Karpas-422 (cell line): Measurements from ENCODE around the gene SI. TPM values are rescaled to one million over a fixed set of nuclear protein-coding genes. Genes with fewer than 3 reads are reported as not detected.
"Not testable (repeated sequence)": the region's sequence is repeated elsewhere in the genome, so short reads cannot be mapped to it uniquely, and the experiment has no call there.

ENCODE experiments used
- DNase-seq: peaks from one replicate; pipeline ENCODE4 v3.0.0-alpha.2; 2015
- H2AFZ ChIP-seq: fragments of 200-600 bp; sonication (generic); 2 replicates; pipeline ENCODE4 v1.6.1; 2014; ENCODE audit warnings: antibody characterized with exemption, low read length, mixed read lengths
- H3K27ac ChIP-seq: fragments of 200-600 bp; sonication (generic); 2 replicates; pipeline ENCODE4 v1.5.1; 2014; ENCODE audit warnings: mild to moderate bottlenecking, low read length, moderate library complexity
- H3K27me3 ChIP-seq: fragments of 200-600 bp; sonication (generic); 2 replicates; pipeline ENCODE4 v1.6.1; 2014; ENCODE audit warnings: low read length, mixed read lengths
- H3K36me3 ChIP-seq: fragments of 200-600 bp; sonication (generic); 2 replicates; pipeline ENCODE4 v1.6.1; 2014; ENCODE audit warnings: low read length, mixed read lengths; ENCODE audit not compliant: insufficient read depth
- H3K4me1 ChIP-seq: fragments of 200-600 bp; sonication (generic); 2 replicates; pipeline ENCODE4 v1.6.1; 2014; ENCODE audit warnings: mild to moderate bottlenecking, low read length, mixed read lengths
- H3K4me2 ChIP-seq: fragments of 200-600 bp; sonication (generic); 2 replicates; pipeline ENCODE4 v1.6.1; 2014; ENCODE audit warnings: low read length, low read depth, mild to moderate bottlenecking; ENCODE audit not compliant: poor library complexity, severe bottlenecking
- H3K4me3 ChIP-seq: fragments of 200-600 bp; sonication (generic); 2 replicates; pipeline ENCODE4 v1.5.1; 2014; ENCODE audit warnings: mild to moderate bottlenecking, antibody characterized with exemption, low read length, mixed read lengths
- H3K79me2 ChIP-seq: fragments of 200-600 bp; sonication (generic); 2 replicates; pipeline ENCODE4 v1.6.1; 2014; ENCODE audit warnings: mild to moderate bottlenecking, low read length, mixed read lengths
- H3K9ac ChIP-seq: fragments of 200-600 bp; sonication (generic); 2 replicates; pipeline ENCODE4 v1.6.0; 2014; ENCODE audit warnings: low read length
- H3K9me2 ChIP-seq: fragments of 200-600 bp; sonication (generic), shearing (Covaris generic); replicated peaks from 2 replicates; pipeline ENCODE4 v1.6.0; 2014; ENCODE audit warnings: mild to moderate bottlenecking, low read length, moderate library complexity; ENCODE audit not compliant: insufficient read depth
- H3K9me3 ChIP-seq: fragments of 300-700, 200-600 bp; sonication (generic); 2 replicates; pipeline ENCODE4 v1.6.1; 2014; ENCODE audit warnings: low read length, mixed read lengths
- H4K20me1 ChIP-seq: fragments of 200-600 bp; sonication (generic); 2 replicates; pipeline ENCODE4 v1.6.1; 2014; ENCODE audit warnings: mild to moderate bottlenecking, antibody characterized with exemption, low read length, low read depth; ENCODE audit not compliant: insufficient read depth
- total RNA-seq: library from RNA; depleted of rRNA; stranded (reverse); fragments of >200 nt; shearing (Covaris generic); gene quantifications from 2 replicates; pipeline ENCODE4 v1.2.3, GENCODE V29; 2014; ENCODE audit warnings: low replicate concordance

SI gene
- total RNA-seq, 1 experiment from 2014 or later: not detected

- H3K27ac ChIP-seq: no peak overlapping the region
- DNase-seq: no peak
- H3K4me2 ChIP-seq: no peak overlapping the region
- no peaks in the 10 kb centered on the region for H3K79me2 ChIP-seq
- H3K9me3 ChIP-seq: peaks cover 17% of the 10 kb centered on the region
- no peaks in the 10 kb centered on the region for H3K27me3 ChIP-seq
- no peak overlapping the region for H3K4me3 ChIP-seq
- H3K9me2 ChIP-seq: no peaks in the 10 kb centered on the region
- H4K20me1 ChIP-seq: no peaks in the 10 kb centered on the region
- no peaks in the 10 kb centered on the region for H3K36me3 ChIP-seq
- H3K9ac ChIP-seq: no peak overlapping the region
- no peaks in the 10 kb centered on the region for H3K4me1 ChIP-seq
- no peak overlapping the region for H2AFZ ChIP-seq
Measured at GRCh38 chr3:165040186-165040585, 38.1 kb downstream of the SI start.

GRCh38 chr3:165011557-165011956 is 66.7 kb downstream of the SI start:
- Histone ChIP-seq H3K27ac (no peak overlapping the region), H4K20me1 (no peaks in the 10 kb centered on the region), H3K4me1 (no peaks in the 10 kb centered on the region), H3K79me2 (no peaks in the 10 kb centered on the region), H3K9me2 (no peaks in the 10 kb centered on the region), H3K4me3 (no peak overlapping the region), H2AFZ (no peak overlapping the region), H3K9me3 (peaks cover 14% of the 10 kb centered on the region; the same call in 1 of the 2 replicates), H3K9ac (no peak overlapping the region), H3K36me3 (no peaks in the 10 kb centered on the region), H3K4me2 (no peak overlapping the region), H3K27me3 (no peaks in the 10 kb centered on the region)
- DNase-seq: no peak

- Histone ChIP-seq H3K79me2 (no peaks in the 10 kb centered on the region), H2AFZ (no peak overlapping the region), H4K20me1 (no peaks in the 10 kb centered on the region), H3K27me3 (no peaks in the 10 kb centered on the region), H3K27ac (no peak overlapping the region), H3K9me3 (peaks cover 36% of the 10 kb centered on the region), H3K9me2 (no peaks in the 10 kb centered on the region), H3K36me3 (no peaks in the 10 kb centered on the region), H3K4me1 (no peaks in the 10 kb centered on the region), H3K4me2 (no peak overlapping the region), H3K4me3 (no peak overlapping the region), H3K9ac (no peak overlapping the region)
- no peak for DNase-seq
Measured at GRCh38 chr3:164984947-164985346, 93.3 kb downstream of the SI start.

- DNase-seq: no peak
- H3K36me3 ChIP-seq: no peaks in the 10 kb centered on the region
- H3K9me3 ChIP-seq: peaks cover 15% of the 10 kb centered on the region
- H4K20me1 ChIP-seq: no peaks in the 10 kb centered on the region
- H3K4me3 ChIP-seq: no peak overlapping the region
- no peak overlapping the region for H3K4me2 ChIP-seq
- H3K27me3 ChIP-seq: no peaks in the 10 kb centered on the region
- no peak overlapping the region for H3K27ac ChIP-seq
- no peaks in the 10 kb centered on the region for H3K79me2 ChIP-seq
- no peaks in the 10 kb centered on the region for H3K9me2 ChIP-seq
- H2AFZ ChIP-seq: no peak overlapping the region
- no peak overlapping the region for H3K9ac ChIP-seq
- H3K4me1 ChIP-seq: no peaks in the 10 kb centered on the region
Measured at GRCh38 chr3:164962610-164963009, 115.7 kb downstream of the SI start.

- Histone ChIP-seq H3K4me3 (no peak overlapping the region), H3K9me3 (peaks cover 6% of the 10 kb centered on the region), H3K9me2 (no peaks in the 10 kb centered on the region), H4K20me1 (no peaks in the 10 kb centered on the region), H3K27ac (no peak overlapping the region), H3K27me3 (no peaks in the 10 kb centered on the region), H3K4me2 (no peak overlapping the region), H3K9ac (no peak overlapping the region), H3K79me2 (no peaks in the 10 kb centered on the region), H3K4me1 (no peaks in the 10 kb centered on the region), H3K36me3 (no peaks in the 10 kb centered on the region), H2AFZ (no peak overlapping the region)
- DNase-seq: no peak
Measured at GRCh38 chr3:164952966-164953365, 125.3 kb downstream of the SI start.

GRCh38 chr3:164951403-164951802 is 126.9 kb downstream of the SI start:
- H3K9me2 ChIP-seq: not testable (repeated sequence)

GRCh38 chr3:164940745-164941144 is 137.6 kb downstream of the SI start:
- DNase-seq: no peak
- no peak overlapping the region for H3K4me2 ChIP-seq
- H3K79me2 ChIP-seq: no peaks in the 10 kb centered on the region
- peaks cover 27% of the 10 kb centered on the region for H3K9me3 ChIP-seq
- no peaks in the 10 kb centered on the region for H3K4me1 ChIP-seq
- no peak overlapping the region for H2AFZ ChIP-seq
- no peaks in the 10 kb centered on the region for H3K27me3 ChIP-seq
- no peak overlapping the region for H3K27ac ChIP-seq
- H4K20me1 ChIP-seq: no peaks in the 10 kb centered on the region
- no peaks in the 10 kb centered on the region for H3K9me2 ChIP-seq
- H3K4me3 ChIP-seq: no peak overlapping the region
- no peak overlapping the region for H3K9ac ChIP-seq
- no peaks in the 10 kb centered on the region for H3K36me3 ChIP-seq

More at GRCh38 chr3:164951403-164951802, 126.9 kb downstream of the SI start:
- H2AFZ ChIP-seq: peak overlapping the region; percentile 14; the same call in 1 of the 2 replicates
- DNase-seq, H3K27me3 ChIP-seq, H3K36me3 ChIP-seq, H3K9ac ChIP-seq, H4K20me1 ChIP-seq, H3K9me3 ChIP-seq, H3K79me2 ChIP-seq, H3K27ac ChIP-seq, H3K4me1 ChIP-seq: not testable (repeated sequence)
- peak overlapping the region; percentile 36 for H3K4me2 ChIP-seq
- peak overlapping the region; percentile 38; the same call in 1 of the 2 replicates for H3K4me3 ChIP-seq

GRCh38 chr3:164929642-164930041 is 148.7 kb downstream of the SI start:
- no peak for DNase-seq
- Histone ChIP-seq H3K27ac (no peak overlapping the region), H3K36me3 (no peaks in the 10 kb centered on the region), H3K9ac (no peak overlapping the region), H3K4me1 (no peaks in the 10 kb centered on the region), H4K20me1 (no peaks in the 10 kb centered on the region), H3K9me3 (peaks cover 35% of the 10 kb centered on the region), H3K4me2 (no peak overlapping the region), H2AFZ (no peak overlapping the region), H3K27me3 (no peaks in the 10 kb centered on the region), H3K79me2 (no peaks in the 10 kb centered on the region), H3K4me3 (no peak overlapping the region), H3K9me2 (no peaks in the 10 kb centered on the region)
